ENCODE measurements around the gene KCNT2. TPM values are rescaled to one million over a fixed set of nuclear protein-coding genes. Genes with fewer than 3 reads are reported as not detected.

Gene KCNT2
- total and polyA plus RNA-seq, 4 donors = 1.7 to 11.2 (median 6.8) TPM

GRCh38 chr1:196193896-196194559 is 414.2 kb downstream of the KCNT2 start (continued):
- TF ChIP-seq FOXA2 (IDR thresholded peaks at IDR 0.05) = no peak

GRCh38 chr1:196183941-196184340 is 424.3 kb downstream of the KCNT2 start:
- Histone ChIP-seq H3K27me3 (ENCODE audit: control insufficient read depth in 4 of 4, insufficient read depth in 4 of 4, low read length in 3 of 4) (no peaks in the 10 kb centered on the region), H3K9ac (ENCODE audit: low read depth in 1 of 2, low read length in 2 of 2) (no peak overlapping the region), H3K36me3 (ENCODE audit: control insufficient read depth in 4 of 4, insufficient read depth in 3 of 4, low read depth in 1 of 4, low read length in 3 of 4) (no peaks in the 10 kb centered on the region), H3K27ac (ENCODE audit: low read depth in 1 of 2, low read length in 2 of 2) (no peak overlapping the region), H3K9me3 (ENCODE audit: control insufficient read depth in 4 of 4, low read length in 3 of 4) (no peaks in the 10 kb centered on the region), H3K4me3 (ENCODE audit: low read depth in 1 of 3, low read length in 3 of 3) (no peak overlapping the region), H3K4me1 (ENCODE audit: control insufficient read depth in 4 of 4, insufficient read depth in 4 of 4, low read length in 3 of 4) (no peaks in the 10 kb centered on the region)
- DNase-seq (ENCODE audit: low spot score) = no peak
- 93% methylated on average over 8 of the region's 8 CpGs for WGBS
- TF ChIP-seq FOXA1 (IDR thresholded peaks at IDR 0.05) (no peak), HNF4G (IDR thresholded peaks at IDR 0.05) (no peak), RXRA (IDR thresholded peaks at IDR 0.05) (no peak), RAD21 (IDR thresholded peaks at IDR 0.05) (no peak), ATF3 (IDR thresholded peaks at IDR 0.05) (no peak), JUND (IDR thresholded peaks at IDR 0.05) (no peak), NR2F2 (IDR thresholded peaks at IDR 0.05) (no peak), MAX (IDR thresholded peaks at IDR 0.05) (no peak), YY1 (IDR thresholded peaks at IDR 0.05) (no peak), REST (IDR thresholded peaks at IDR 0.05) (no peak), HNF4A (conservative IDR thresholded peaks at IDR 0.05) (no peak), EGR1 (IDR thresholded peaks at IDR 0.05; ENCODE audit: low read depth in 2 of 2) (no peak)

- TF ChIP-seq RAD21 (IDR thresholded peaks at IDR 0.05) = no peak
- TF ChIP-seq EGR1 (IDR thresholded peaks at IDR 0.05; ENCODE audit: low read depth in 2 of 2) = no peak
- no peak for TF ChIP-seq HNF4A (conservative IDR thresholded peaks at IDR 0.05)
- TF ChIP-seq HNF4G (IDR thresholded peaks at IDR 0.05) = no peak
- TF ChIP-seq FOXA1 (IDR thresholded peaks at IDR 0.05) = no peak
- TF ChIP-seq ATF3 (IDR thresholded peaks at IDR 0.05) = no peak
- TF ChIP-seq YY1 (IDR thresholded peaks at IDR 0.05) = no peak
- no peak for TF ChIP-seq ZBTB33 (IDR thresholded peaks at IDR 0.05)
- no peak for TF ChIP-seq SP1 (IDR thresholded peaks at IDR 0.05)
- no peak for TF ChIP-seq FOXA2 (IDR thresholded peaks at IDR 0.05)
- no peaks in the 10 kb centered on the region for H3K36me3 ChIP-seq (ENCODE audit: control insufficient read depth in 4 of 4, insufficient read depth in 3 of 4, low read depth in 1 of 4, low read length in 3 of 4)
- no peak overlapping the region for H3K9ac ChIP-seq (ENCODE audit: low read depth in 1 of 2, low read length in 2 of 2)
- H3K9me3 ChIP-seq (ENCODE audit: control insufficient read depth in 4 of 4, low read length in 3 of 4) = no peaks in the 10 kb centered on the region
- no peak for DNase-seq (ENCODE audit: low spot score)
- no peaks in the 10 kb centered on the region for H3K4me1 ChIP-seq (ENCODE audit: control insufficient read depth in 4 of 4, insufficient read depth in 4 of 4, low read length in 3 of 4)
- H3K27me3 ChIP-seq (ENCODE audit: control insufficient read depth in 4 of 4, insufficient read depth in 4 of 4, low read length in 3 of 4) = no peaks in the 10 kb centered on the region
- no peak overlapping the region for H3K4me3 ChIP-seq (ENCODE audit: low read depth in 1 of 3, low read length in 3 of 3)
- no peak overlapping the region for H3K27ac ChIP-seq (ENCODE audit: low read depth in 1 of 2, low read length in 2 of 2)
Measured at GRCh38 chr1:196181594-196181878, 426.7 kb downstream of the KCNT2 start.

All from liver (tissue), 9 donors.